ENCODE data around the gene OR6K2.
"Not testable (repeated sequence)": the region's sequence is repeated elsewhere in the genome, so short reads cannot be mapped to it uniquely, and the experiment has no call there.

The OR6K2 gene

GRCh38 chr1:158700552-158700951, at the start of gene OR6K2:
Gene OR6K2, minus strand, starts transcription at chr1:158700652. Its CDS starts 0 bp downstream, at chr1:158700652.
- no peak for DNase-seq (ENCODE audit: low read depth)

GRCh38 chr1:158735848-158736247, 35.4 kb upstream of the OR6K2 start:
- DNase-seq (ENCODE audit: low read depth), result no peak

DNA sequence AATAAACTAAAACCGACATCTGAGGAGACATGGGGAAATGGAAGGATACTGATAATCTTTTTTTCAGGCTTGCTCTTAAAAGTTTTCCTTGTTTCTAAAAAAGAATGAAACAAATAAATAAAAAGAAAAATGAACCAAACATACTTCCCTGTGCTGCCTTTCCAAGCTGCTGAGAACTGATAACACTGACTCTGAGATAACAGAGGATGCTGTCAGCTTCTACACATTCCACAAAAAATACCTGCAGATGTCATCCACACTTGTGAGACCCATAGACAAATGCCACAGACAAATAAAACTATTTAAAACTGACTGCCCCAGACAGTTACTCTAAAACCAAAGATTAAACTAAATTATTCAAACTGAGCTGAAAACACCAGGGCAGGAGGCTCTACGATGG, 32.1 kb upstream of the OR6K2 start:
- no peak for DNase-seq (ENCODE audit: low read depth)

DNA sequence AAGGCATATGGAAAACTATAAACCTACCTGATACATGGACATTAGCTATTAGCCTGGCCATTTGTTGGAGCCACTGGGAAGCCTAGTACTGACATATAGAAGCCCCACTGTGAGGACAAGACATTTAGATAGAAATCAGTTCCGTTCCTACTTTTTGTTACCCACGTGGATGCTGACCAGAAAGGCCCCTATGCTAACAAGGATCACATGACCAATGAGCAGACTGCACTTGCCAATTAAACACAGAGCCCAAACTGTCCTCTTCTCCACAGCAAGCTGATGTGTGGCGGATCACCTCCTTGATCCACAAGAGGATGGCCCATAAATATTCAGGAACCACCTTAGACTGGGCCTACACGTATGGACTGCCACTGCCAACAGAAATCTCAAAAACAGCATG, 31.3 kb upstream of the OR6K2 start:
- no peak for DNase-seq (ENCODE audit: low read depth)

- DNase-seq (ENCODE audit: low read depth), result no peak
Measured at GRCh38 chr1:158730453-158730852, 30.0 kb upstream of the OR6K2 start.

GRCh38 chr1:158728510-158729225, 28.2 kb upstream of the OR6K2 start:
- DNase-seq (ENCODE audit: low read depth), result no peak

- no peak for DNase-seq (ENCODE audit: low read depth)
Measured at GRCh38 chr1:158724442-158724841, 24.0 kb upstream of the OR6K2 start.

DNA sequence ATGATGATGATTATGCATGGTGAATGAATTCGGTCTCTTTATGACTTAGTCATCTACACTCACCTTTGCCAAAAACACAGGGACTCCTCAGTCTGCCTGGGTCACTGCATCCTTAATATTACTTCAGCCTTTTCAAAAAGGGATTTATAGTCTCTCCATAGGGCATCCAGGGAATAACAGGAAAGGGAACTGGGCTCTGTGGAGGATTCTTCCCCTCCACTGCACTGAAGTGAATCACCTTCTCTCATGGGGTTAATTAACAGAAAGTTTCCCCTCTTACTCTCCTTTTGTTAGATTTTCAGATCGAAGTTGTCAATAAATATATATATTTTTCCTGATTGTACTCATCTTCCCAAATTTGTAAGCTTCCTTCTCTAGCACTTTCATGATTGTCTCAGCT, 20.2 kb upstream of the OR6K2 start, which contains the start of gene OR6K3:
Gene OR6K3, minus strand, starts transcription at position 101 of the 400 bp plus-strand sequence. CDS start 2,605 bp downstream, outside the sequence.
- DNase-seq (ENCODE audit: low read depth), result no peak

- no peak for DNase-seq (ENCODE audit: low read depth)
Measured at GRCh38 chr1:158719664-158720063, 19.2 kb upstream of the OR6K2 start.

DNA sequence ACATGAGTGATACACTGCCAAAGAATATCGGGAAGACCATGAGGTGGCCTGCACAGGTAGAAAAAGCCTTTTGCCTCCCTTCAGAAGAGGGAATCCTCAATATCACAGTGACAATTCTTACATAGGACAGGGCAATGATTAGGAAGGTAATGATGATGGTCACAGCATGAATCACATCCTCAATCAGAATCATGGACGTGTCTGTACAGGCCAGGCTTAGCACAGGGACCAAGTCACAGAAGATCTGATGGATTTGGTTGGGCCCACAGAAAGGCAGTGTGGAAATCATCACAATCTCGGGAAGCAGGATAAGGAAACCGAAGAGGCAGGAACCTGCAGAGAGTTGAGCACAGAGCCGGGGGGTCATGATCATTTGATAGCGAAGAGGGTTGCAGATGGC, 16.9 kb upstream of the OR6K2 start:
- no peak for DNase-seq (ENCODE audit: low read depth)

GRCh38 chr1:158716335-158716734, 15.9 kb upstream of the OR6K2 start:
- DNase-seq (ENCODE audit: low read depth), result no peak

GRCh38 chr1:158714754-158715153, 14.3 kb upstream of the OR6K2 start:
- no peak for DNase-seq (ENCODE audit: low read depth)

DNA sequence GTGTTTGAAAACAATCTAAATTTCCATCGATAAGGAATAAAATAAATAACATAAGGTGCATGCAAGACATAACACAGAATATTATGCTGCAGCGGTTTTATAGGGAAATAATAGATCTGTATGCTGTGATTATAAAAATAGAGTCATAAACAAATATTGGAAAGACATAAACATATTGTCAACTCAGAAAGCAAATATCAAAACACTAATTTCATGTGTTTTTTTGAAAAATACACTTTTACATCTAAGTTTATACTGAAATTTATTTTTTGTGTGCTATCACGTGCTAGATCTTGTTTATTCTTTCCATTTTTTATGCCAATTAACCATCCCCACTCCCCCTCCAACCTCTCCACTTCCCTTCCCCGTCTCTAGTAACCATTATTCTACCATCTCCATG, 10.6 kb upstream of the OR6K2 start:
- no peak for DNase-seq (ENCODE audit: low read depth)

- DNase-seq (ENCODE audit: low read depth), result no peak
Measured at GRCh38 chr1:158706096-158706495, 5.6 kb upstream of the OR6K2 start.

- no peak for DNase-seq (ENCODE audit: low read depth)
Measured at GRCh38 chr1:158694596-158694995, 5.9 kb downstream of the OR6K2 start.

GRCh38 chr1:158692356-158692755, 8.1 kb downstream of the OR6K2 start:
- no peak for DNase-seq (ENCODE audit: low read depth)

- DNase-seq (ENCODE audit: low read depth), result no peak
Measured at GRCh38 chr1:158691907-158692306, 8.5 kb downstream of the OR6K2 start.

DNA sequence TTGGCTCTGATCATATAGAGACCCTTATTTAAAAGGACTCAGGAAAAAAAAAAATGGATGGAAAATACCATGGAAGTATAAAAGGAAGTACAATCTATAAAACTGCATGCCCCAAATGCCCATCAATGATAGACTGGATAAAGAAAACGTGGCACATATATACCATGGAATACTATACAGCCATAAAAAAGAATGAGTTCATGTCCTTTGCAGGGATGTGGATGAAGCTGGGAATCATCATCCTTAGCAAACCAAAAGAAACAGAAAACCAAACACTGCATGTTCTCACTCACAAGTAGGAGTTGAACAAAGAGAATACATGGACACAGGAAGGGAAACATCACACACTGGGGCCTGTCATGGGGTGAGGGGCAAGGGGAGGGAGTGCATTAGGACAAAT, 9.3 kb downstream of the OR6K2 start:
- DNase-seq (ENCODE audit: low read depth), result not testable (repeated sequence)

- no peak for DNase-seq (ENCODE audit: low read depth)
Measured at GRCh38 chr1:158689875-158690274, 10.6 kb downstream of the OR6K2 start.

GRCh38 chr1:158689110-158689509, 11.3 kb downstream of the OR6K2 start:
- no peak for DNase-seq (ENCODE audit: low read depth)

GRCh38 chr1:158688343-158688742, 12.1 kb downstream of the OR6K2 start:
- not testable (repeated sequence) for DNase-seq (ENCODE audit: low read depth)

DNA sequence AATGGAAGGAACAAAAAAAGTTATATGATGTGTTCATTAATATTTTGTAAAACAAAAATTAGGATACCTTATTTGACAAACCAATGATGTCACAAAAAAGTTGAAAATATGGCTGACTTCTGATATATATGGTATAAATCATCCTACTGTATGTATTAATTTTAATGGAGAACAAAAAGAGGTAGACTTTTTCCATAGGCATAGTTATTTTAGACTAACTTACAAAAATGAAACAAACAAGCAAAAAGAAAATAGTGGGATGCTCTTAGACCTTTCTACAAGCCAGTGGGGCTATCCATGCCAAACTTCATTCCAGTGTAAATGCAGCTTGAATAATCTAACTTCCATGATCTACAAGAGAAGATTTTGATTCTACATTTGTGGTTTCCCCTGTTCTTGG, 13.4 kb downstream of the OR6K2 start:
- no peak for DNase-seq (ENCODE audit: low read depth)

GRCh38 chr1:158686111-158687009, 14.1 kb downstream of the OR6K2 start, which contains the start of gene SPTA1:
Gene SPTA1, minus strand, starts transcription at chr1:158686715. Its CDS starts 198 bp downstream, at chr1:158686517.
- no peak for DNase-seq (ENCODE audit: low read depth)

Measured in GM04503 (cell line).